ENCODE data around the gene ALOX15.
"Not testable (repeated sequence)": the region's sequence is repeated elsewhere in the genome, so short reads cannot be mapped to it uniquely, and the experiment has no call there.

Gene ALOX15

GRCh38 chr17:4645642-4646041 is 4.2 kb upstream of the ALOX15 start:
- TF ChIP-seq, protein P1, sequence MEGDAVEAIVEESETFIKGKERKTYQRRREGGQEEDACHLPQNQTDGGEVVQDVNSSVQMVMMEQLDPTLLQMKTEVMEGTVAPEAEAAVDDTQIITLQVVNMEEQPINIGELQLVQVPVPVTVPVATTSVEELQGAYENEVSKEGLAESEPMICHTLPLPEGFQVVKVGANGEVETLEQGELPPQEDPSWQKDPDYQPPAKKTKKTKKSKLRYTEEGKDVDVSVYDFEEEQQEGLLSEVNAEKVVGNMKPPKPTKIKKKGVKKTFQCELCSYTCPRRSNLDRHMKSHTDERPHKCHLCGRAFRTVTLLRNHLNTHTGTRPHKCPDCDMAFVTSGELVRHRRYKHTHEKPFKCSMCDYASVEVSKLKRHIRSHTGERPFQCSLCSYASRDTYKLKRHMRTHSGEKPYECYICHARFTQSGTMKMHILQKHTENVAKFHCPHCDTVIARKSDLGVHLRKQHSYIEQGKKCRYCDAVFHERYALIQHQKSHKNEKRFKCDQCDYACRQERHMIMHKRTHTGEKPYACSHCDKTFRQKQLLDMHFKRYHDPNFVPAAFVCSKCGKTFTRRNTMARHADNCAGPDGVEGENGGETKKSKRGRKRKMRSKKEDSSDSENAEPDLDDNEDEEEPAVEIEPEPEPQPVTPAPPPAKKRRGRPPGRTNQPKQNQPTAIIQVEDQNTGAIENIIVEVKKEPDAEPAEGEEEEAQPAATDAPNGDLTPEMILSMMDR (IDR thresholded peaks at IDR 0.05; ENCODE audit: low read depth, low read length), result no peak
- H3K4me3 ChIP-seq (ENCODE audit: low read depth, low read length), result no peak overlapping the region

- H3K4me3 ChIP-seq (ENCODE audit: low read depth, low read length), result no peak overlapping the region
- TF ChIP-seq, protein P1 (IDR thresholded peaks at IDR 0.05; ENCODE audit: low read depth, low read length), result no peak
Measured at GRCh38 chr17:4643676-4644075, 2.2 kb upstream of the ALOX15 start.

GRCh38 chr17:4642286-4642685 is 808 bp upstream of the ALOX15 start:
- no peak overlapping the region for H3K4me3 ChIP-seq (ENCODE audit: low read depth, low read length)
- TF ChIP-seq, protein P1 (IDR thresholded peaks at IDR 0.05; ENCODE audit: low read depth, low read length), result no peak

DNA sequence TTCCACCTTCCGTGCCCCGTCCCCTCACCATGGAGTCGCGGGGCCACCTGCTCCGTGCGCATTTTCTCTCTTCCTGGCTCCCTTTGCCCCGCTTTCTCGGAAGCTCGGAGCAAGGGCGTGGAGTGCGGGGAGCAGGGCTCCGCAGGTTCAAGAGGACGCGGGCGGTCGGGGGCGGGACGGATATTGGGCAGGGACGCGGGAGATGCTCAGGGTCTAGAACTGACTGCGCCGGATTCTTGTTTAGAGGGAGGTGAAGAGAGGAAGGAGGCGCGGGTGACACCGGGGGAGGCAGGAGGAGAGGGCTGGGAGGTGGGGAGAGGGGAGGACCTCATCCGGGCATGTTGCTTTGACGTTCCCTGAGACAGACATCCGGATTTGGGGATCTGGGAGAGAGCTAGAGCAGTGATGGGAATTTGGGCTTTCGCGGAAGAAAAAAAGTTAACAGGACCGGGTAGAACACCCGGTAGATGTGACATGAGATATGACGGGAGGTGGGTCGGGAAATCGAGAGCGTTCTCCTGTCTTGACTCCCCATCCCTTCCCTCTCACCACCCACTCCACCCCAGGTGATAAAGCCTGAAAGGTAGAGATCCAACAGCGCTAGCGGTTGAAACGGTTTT is 799 bp downstream of the ALOX15 start:
- not testable (repeated sequence) for H3K4me3 ChIP-seq (ENCODE audit: low read depth, low read length)

GRCh38 chr17:4639301-4640059 is 2.0 kb downstream of the ALOX15 start:
- H3K4me3 ChIP-seq (ENCODE audit: low read depth, low read length), result not testable (repeated sequence)

DNA sequence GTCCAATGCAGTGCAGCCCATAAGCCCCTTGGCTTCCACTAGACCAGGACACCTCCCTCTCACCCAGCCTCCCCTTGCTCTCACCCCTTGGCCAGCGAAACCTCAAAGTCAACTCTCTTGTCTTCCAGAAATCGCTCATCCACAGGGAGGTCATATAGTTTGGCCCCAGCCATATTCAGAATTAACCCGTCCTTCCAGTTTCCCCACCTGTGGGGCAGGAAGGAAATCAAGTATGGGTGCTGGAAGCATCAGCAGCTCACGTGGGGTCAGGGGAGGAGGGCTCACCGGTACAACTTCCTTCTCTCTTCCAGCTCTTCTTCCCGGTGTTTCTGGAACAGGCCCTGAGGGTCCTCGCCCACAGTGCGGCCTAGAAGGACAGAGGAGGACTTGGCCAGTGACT is 2.7 kb downstream of the ALOX15 start:
- H3K4me3 ChIP-seq (ENCODE audit: low read depth, low read length), result not testable (repeated sequence)

- no peak overlapping the region for H3K4me3 ChIP-seq (ENCODE audit: low read depth, low read length)
- TF ChIP-seq, protein P1 (IDR thresholded peaks at IDR 0.05; ENCODE audit: low read depth, low read length), result no peak
Measured at GRCh38 chr17:4636474-4637100, 4.9 kb downstream of the ALOX15 start.

DNA sequence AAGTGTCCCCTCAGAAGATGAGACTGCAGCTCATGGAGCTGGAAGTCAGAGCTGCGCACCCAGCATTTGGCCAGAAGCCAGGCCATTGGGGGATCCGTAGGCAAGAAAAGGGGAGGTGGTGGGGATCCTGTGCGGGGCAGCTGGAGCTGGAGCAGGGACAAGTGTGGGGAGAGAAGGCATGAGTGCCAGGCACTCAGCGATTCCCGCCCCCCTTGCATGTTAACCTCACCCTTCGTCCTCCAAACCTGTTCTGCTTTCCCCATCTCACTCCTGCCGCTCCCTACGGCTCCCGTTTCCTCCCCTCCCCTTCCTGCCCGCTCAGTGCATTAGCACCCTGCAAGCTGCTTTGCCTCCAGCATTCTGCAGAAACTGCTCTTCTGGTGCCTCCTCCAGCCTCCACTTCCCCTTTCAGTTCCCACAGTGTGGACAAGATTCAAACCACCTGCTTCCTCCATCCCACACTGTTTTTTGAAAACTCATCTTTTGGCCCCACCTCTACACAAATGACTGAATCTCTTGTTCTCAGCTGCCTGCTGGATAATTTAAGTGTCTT is 5.6 kb downstream of the ALOX15 start:
- no peak overlapping the region for H3K4me3 ChIP-seq (ENCODE audit: low read depth, low read length)
- TF ChIP-seq, protein P1 (IDR thresholded peaks at IDR 0.05; ENCODE audit: low read depth, low read length), result no peak
